Activated B cell treated with CpG ODN at 0.5 μM for 24 hours (primary cell): ENCODE data around the gene TCF4. TPM values are rescaled to one million over a fixed set of nuclear protein-coding genes. Genes with fewer than 3 reads are reported as not detected.

ENCODE experiments used
- ATAC-seq: fragments of 200-7000 bp; cut with Tn5 transposase; one replicate; pipeline ENCODE4 v1.10.0; 2021; ENCODE audit warnings: low read depth, mild to moderate bottlenecking, moderate library complexity
- CTCF ChIA-PET: fragments of 350-600 bp; sonication (Branson Sonifier 250); formaldehyde crosslinking; loops from one replicate; lab custom pipeline; 2021; ENCODE audit warnings: antibody characterized with exemption; lab: Charles Lee
- POLR2A ChIA-PET: fragments of 350-600 bp; sonication (Branson Sonifier 250); formaldehyde crosslinking; loops from one replicate; lab custom pipeline; 2021; ENCODE audit warnings: antibody characterized with exemption; lab: Charles Lee
- DNase-seq: peaks from one replicate; pipeline ENCODE4 v3.0.0; 2022
- H3K27ac Mint-ChIP-seq: one replicate; pipeline ENCODE4 v1.8.0; 2020; ENCODE audit warnings: mixed read lengths
- H3K27me3 Mint-ChIP-seq: one replicate; pipeline ENCODE4 v1.8.0; 2021; ENCODE audit warnings: mixed read lengths
- H3K36me3 Mint-ChIP-seq: one replicate; pipeline ENCODE4 v1.8.0; 2021; ENCODE audit warnings: low read depth, mixed read lengths
- H3K4me1 Mint-ChIP-seq: one replicate; pipeline ENCODE4 v1.8.0; 2021; ENCODE audit warnings: mixed read lengths
- H3K4me3 Mint-ChIP-seq: one replicate; pipeline ENCODE4 v1.8.0; 2020; ENCODE audit warnings: mild to moderate bottlenecking, mixed read lengths
- H3K9me3 Mint-ChIP-seq: one replicate; pipeline ENCODE4 v1.8.0; 2020; ENCODE audit warnings: mixed read lengths
- intact Hi-C: fragments of 100-400 bp; cut with micrococcal nuclease; formaldehyde crosslinking; loops from one replicate; pipeline ENCODE4 v1.15.1; 2024
- total RNA-seq: library from RNA; stranded (reverse); gene quantifications from 2 replicates; pipeline ENCODE4 v1.2.3, GENCODE V29; 2022
- TF ChIP-seq, protein P1 (sequence below): fragments of 200-600 bp; IDR thresholded peaks from one replicate; pipeline ENCODE4 v1.8.0; 2022; ENCODE audit warnings: antibody characterized with exemption, mild to moderate bottlenecking

Gene TCF4
- total RNA-seq, 1 donor from 2014 or later = 270 TPM

GRCh38 chr18:55530166-55530565 is 57.8 kb downstream of the TCF4 start:
- H3K9me3 Mint-ChIP-seq = no peaks in the 10 kb centered on the region
- H3K27ac Mint-ChIP-seq = no peak overlapping the region
- intact Hi-C loops = no loop called here
- peaks cover 13% of the 10 kb centered on the region for H3K4me1 Mint-ChIP-seq
- TF ChIP-seq, protein P1, sequence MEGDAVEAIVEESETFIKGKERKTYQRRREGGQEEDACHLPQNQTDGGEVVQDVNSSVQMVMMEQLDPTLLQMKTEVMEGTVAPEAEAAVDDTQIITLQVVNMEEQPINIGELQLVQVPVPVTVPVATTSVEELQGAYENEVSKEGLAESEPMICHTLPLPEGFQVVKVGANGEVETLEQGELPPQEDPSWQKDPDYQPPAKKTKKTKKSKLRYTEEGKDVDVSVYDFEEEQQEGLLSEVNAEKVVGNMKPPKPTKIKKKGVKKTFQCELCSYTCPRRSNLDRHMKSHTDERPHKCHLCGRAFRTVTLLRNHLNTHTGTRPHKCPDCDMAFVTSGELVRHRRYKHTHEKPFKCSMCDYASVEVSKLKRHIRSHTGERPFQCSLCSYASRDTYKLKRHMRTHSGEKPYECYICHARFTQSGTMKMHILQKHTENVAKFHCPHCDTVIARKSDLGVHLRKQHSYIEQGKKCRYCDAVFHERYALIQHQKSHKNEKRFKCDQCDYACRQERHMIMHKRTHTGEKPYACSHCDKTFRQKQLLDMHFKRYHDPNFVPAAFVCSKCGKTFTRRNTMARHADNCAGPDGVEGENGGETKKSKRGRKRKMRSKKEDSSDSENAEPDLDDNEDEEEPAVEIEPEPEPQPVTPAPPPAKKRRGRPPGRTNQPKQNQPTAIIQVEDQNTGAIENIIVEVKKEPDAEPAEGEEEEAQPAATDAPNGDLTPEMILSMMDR = no peak
- ChIA-PET CTCF (no interaction called here), POLR2A (no interaction called here)
- H3K27me3 Mint-ChIP-seq = no peaks in the 10 kb centered on the region
- ATAC-seq = no peak
- H3K36me3 Mint-ChIP-seq = no peaks in the 10 kb centered on the region
- H3K4me3 Mint-ChIP-seq = no peak overlapping the region
- DNase-seq = no peak

DNA sequence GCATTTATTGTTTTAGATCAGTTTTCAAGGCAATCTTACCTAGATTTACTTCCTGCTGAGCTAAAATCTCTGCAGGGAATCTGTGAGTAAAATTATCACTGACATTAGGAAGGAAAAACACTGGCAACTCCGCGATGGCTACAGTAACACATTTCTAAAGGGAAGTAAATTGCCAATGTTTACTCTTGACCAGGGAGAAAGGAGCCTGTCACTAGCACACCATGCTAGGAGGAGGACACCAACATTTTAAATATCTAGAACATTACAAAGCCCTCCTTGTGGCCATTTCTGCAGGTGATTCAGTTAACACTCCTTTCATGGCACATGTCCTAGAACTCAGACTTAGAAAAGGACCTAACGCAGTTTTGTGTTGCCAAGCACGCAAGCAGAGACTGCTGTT is 58.4 kb downstream of the TCF4 start:
- peaks cover 9% of the 10 kb centered on the region for H3K4me1 Mint-ChIP-seq
- no peak overlapping the region for H3K4me3 Mint-ChIP-seq
- ChIA-PET POLR2A (no interaction called here), CTCF (no interaction called here)
- H3K36me3 Mint-ChIP-seq = no peaks in the 10 kb centered on the region
- H3K9me3 Mint-ChIP-seq = no peaks in the 10 kb centered on the region
- H3K27ac Mint-ChIP-seq = no peak overlapping the region
- ATAC-seq (no peak), DNase-seq (no peak)
- intact Hi-C loops = no loop called here
- no peaks in the 10 kb centered on the region for H3K27me3 Mint-ChIP-seq
- TF ChIP-seq, protein P1 = no peak

GRCh38 chr18:55525845-55526244 is 62.1 kb downstream of the TCF4 start:
- H3K4me1 Mint-ChIP-seq = peaks cover 4% of the 10 kb centered on the region
- no peak overlapping the region for H3K4me3 Mint-ChIP-seq
- no peaks in the 10 kb centered on the region for H3K36me3 Mint-ChIP-seq
- no peaks in the 10 kb centered on the region for H3K27me3 Mint-ChIP-seq
- intact Hi-C loops = no loop called here
- H3K27ac Mint-ChIP-seq = no peak overlapping the region
- H3K9me3 Mint-ChIP-seq = no peaks in the 10 kb centered on the region
- ChIA-PET CTCF (no interaction called here), POLR2A (no interaction called here)
- TF ChIP-seq, protein P1 = no peak
- no peak for DNase-seq
- ATAC-seq = no peak

GRCh38 chr18:55524353-55525073 is 63.5 kb downstream of the TCF4 start:
- Mint-ChIP-seq H3K4me1 (peaks cover 4% of the 10 kb centered on the region), H3K36me3 (no peaks in the 10 kb centered on the region), H3K27ac (no peak overlapping the region), H3K4me3 (no peak overlapping the region), H3K27me3 (no peaks in the 10 kb centered on the region), H3K9me3 (no peaks in the 10 kb centered on the region)
- DNase-seq (no peak), ATAC-seq (no peak)
- ChIA-PET CTCF (no interaction called here), POLR2A (interaction anchor here (0.8 kb wide), 1 partner anchor 14 kb away, joined by 3 read pairs; no protein-coding TSS in a partner anchor)
- intact Hi-C loops = no loop called here
- TF ChIP-seq, protein P1 = no peak

DNA sequence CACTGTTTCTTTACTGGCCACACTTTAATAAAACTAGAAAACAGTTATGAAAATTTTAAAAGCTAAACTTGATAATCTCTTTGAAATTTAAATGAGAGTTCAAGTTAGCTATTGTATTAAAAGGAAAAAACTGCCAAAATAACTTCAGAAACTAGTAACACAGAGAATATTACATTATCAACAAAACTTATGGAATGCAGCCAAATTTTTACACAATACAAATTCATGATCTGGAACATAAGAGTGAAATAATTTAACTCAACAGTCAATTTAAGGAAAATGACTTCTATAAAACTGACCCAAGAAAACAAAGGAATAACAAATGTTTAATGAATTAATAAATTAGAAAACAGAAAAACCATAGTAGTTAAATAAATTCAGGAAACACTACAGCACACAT is 65.0 kb downstream of the TCF4 start:
- no peaks in the 10 kb centered on the region for H3K9me3 Mint-ChIP-seq
- no peaks in the 10 kb centered on the region for H3K36me3 Mint-ChIP-seq
- CTCF ChIA-PET = no interaction called here
- H3K4me1 Mint-ChIP-seq = peaks cover 3% of the 10 kb centered on the region
- no peak for ATAC-seq
- TF ChIP-seq, protein P1 = no peak
- no peak overlapping the region for H3K4me3 Mint-ChIP-seq
- no peak overlapping the region for H3K27ac Mint-ChIP-seq
- intact Hi-C loops = no loop called here
- POLR2A ChIA-PET = no interaction called here
- H3K27me3 Mint-ChIP-seq = no peaks in the 10 kb centered on the region
- DNase-seq = no peak
